Medulla oblongata (tissue), 1 donor: ENCODE data around the gene SSH3.

Source experiments
- DNase-seq: peaks from one replicate; pipeline ENCODE4 v3.0.0-alpha.2; 2015; ENCODE audit errors: extremely low spot score

SSH3 gene

GRCh38 chr11:67267188-67268080, 35.9 kb upstream of the SSH3 start:
- DNase-seq, result no peak

GRCh38 chr11:67268081-67268961, 35.0 kb upstream of the SSH3 start:
- no peak for DNase-seq

DNA sequence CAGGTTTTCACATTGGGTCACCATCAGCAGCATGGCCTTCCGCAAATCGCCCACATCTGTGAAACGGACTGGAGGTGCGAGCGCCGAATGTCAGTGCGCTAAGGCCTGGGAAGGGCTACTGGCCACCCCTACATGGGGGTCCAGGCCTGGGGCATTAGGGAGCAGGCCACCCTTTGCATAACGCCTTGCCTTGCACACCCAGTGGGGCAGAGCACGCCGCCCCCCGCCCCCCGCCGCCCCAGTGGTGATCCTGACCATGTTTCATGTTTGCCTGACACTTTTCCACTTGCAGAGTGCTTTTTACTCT, 34.4 kb upstream of the SSH3 start:
- DNase-seq, result no peak

- DNase-seq, result no peak
Observed at GRCh38 chr11:67269401-67270255, 33.7 kb upstream of the SSH3 start.

DNA sequence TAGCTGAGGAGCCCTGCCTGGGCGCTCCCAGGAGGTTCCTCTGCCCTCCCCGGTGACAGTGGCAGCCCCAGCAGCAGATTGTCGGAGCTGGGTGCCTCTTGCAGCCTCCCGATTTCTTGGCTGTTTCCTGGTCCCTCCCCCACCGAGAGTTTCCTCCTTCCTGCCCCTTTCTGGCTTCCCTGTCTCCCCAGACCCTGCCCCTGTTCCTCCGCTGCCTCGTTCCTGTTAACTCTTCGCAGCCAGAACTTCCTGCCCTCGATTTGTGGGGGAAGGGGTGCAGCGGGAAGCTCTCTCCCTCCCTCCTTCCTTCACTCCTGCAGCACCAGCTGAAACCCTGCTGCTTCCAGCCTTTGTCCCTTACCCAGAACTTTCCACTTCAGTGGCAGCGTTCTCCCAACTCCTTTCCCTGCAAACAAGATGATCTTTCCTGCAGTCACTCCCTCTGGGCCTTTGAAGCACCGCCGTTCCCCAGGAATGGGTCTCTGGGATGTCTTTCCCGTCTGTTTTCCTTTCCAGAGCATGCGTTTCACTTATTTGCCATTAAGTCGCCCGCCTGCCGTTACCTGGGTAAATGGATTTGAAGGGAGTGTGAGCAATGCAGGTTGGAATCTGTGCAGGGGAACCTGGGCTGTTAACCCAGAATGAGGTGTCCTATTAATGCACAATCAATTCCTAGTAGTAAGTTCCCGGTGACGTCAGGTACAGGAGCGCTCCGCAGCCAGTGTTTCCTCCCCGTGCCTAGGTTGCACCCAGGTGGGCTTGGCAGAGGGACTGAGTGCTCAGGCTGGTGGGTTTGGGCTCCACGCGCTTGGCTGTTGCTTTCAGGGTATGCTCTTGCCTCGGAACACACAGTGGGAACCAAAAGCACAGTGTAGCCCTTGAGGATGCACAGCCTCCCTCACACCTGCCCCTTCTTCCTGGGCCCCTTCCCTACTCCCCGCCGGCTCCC, 32.8 kb upstream of the SSH3 start:
- DNase-seq, result peak; percentile 64

DNA sequence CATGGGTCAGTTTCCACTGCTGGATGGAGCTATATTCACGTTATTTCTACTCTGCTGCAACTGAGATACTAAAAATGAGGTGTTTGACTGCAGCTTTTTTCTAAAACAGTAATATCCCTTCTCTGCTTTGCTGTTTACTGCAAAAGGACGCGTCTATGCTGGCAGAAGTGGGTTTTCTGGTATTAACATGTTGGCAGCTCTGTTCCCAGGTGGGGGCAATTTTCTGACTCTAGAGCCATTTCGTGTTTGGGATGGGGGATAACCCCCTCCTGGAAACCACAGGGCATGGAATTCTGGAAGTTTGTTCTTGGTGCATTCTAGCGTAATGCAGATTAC, 32.2 kb upstream of the SSH3 start:
- DNase-seq, result no peak

DNA sequence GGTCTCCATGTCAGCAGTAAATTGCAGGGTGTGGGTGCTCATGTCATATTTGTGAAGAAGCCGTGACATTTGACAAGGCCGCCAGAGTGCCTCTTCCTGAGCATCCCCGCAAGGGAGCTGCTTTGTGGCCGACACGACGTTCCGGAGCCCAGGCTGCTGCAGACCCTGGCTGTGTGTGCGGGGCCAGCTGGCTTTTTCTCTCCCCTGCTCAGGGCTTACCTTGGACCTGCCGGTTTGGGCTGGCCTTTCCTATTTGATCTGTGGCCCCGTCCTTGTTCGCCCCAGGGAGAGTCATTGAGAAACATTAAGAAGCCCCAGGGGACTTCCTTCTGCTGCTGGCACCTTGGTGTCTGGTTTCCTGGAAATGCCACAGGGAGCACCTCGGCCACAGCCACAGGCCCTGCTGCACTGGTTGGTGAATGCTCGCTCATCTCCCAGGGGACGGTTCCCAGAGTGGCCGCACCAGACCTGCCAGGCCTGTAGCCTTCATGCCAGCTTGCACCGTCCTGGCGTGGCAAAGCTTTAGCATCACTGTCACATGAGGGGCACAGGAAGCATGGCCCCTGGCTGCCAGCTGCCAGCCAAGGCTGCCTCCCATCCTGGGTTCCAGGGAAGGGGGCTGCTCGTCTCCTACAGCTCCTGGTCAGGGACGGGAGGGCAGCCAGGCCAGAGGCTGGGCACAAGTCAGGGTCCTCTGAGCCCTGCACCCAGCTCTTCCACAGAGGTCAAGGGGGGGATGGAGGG, 31.6 kb upstream of the SSH3 start:
- DNase-seq, result no peak

GRCh38 chr11:67272327-67273259, 30.7 kb upstream of the SSH3 start:
- no peak for DNase-seq

- DNase-seq, result no peak
Observed at GRCh38 chr11:67273260-67273990, 29.9 kb upstream of the SSH3 start.

GRCh38 chr11:67274768-67275605, 28.3 kb upstream of the SSH3 start:
- DNase-seq, result no peak

GRCh38 chr11:67275606-67276409, 27.5 kb upstream of the SSH3 start:
- DNase-seq, result no peak

GRCh38 chr11:67276781-67277230, 26.5 kb upstream of the SSH3 start:
- no peak for DNase-seq

DNA sequence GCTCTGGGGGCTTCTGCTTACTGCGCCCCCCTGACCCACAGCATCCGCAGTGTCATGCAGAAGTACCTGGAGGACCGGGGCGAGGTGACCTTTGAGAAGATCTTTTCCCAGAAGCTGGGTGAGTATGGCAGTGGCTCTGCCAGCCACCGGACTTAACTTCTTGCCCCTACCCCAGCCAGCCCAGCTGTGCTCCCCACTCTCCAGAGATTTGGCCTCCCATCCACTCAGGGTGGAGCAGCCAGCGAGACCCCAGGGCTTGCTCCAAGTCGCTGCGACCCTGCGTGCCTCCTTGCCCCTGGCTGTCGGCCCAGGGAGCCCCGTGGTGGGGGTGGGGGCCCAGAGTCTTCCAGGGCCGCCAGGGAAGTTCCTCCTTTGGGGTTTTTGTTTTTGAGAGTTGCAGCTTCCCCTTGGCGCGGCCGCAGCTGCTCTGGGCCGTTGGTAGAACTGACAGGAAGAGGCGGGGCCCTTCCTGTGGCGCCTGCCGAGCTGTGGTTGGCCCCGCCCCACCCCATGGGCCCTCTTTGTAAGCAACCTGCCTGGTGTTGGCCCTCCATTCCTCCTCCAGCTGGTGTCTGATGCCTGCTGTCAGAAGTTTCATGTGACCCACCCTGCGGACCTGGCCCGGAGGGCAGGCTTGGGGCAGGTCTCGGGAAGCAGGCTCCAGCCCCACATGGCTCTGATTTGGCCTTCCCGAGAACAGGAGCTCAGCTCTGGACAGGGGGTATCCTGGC, 25.9 kb upstream of the SSH3 start:
- peak; percentile 86 for DNase-seq

- no peak for DNase-seq
Observed at GRCh38 chr11:67278135-67278938, 25.0 kb upstream of the SSH3 start.
